Hepatocyte (in vitro differentiated cells): ENCODE data around the gene CRACR2B.

Source experiments
- EZH2 ChIP-seq: fragments of 200-600 bp; sonication (generic); IDR thresholded peaks from 2 replicates; pipeline ENCODE4 v1.6.1; 2016; ENCODE audit warnings: antibody characterized with exemption, mild to moderate bottlenecking, borderline replicate concordance
- TF ChIP-seq, protein P1 (sequence below): fragments of 200-600 bp; sonication (generic); IDR thresholded peaks from 2 replicates; pipeline ENCODE4 v1.5.1; 2016; ENCODE audit warnings: antibody characterized with exemption, mild to moderate bottlenecking; ENCODE audit not compliant: poor library complexity

DNA sequence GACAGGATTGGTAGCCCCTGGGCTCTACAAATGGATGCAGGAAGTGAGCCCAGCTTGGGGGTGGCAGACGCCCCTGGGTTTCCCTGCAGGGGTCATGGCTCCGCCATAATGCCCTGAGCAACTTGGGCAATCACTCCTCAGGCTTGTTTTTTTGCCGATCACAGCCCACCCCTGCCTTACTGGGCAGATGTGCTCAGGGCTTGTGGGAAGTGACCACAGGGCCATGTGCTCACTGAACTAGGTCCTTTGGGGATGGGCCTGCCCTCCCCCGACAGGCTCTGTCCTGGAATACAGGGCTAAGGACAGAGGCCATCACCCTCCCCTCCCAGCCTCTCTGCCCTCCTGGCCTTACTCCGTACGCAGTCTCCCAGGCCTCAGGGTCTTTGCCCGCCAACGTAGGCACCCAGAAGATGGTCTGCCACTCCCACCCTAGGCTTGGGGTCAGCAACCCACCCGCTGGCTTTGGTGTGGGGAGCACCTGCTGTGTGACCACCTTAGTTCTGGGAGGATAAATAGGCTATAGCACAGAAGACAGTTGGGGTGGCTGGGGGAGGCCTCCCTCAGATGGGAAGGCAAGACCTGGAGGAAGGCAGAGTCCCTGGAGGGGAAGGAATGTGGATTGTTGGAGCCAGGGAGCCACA, 14.1 kb upstream of the CRACR2B start:
- TF ChIP-seq, protein P1, sequence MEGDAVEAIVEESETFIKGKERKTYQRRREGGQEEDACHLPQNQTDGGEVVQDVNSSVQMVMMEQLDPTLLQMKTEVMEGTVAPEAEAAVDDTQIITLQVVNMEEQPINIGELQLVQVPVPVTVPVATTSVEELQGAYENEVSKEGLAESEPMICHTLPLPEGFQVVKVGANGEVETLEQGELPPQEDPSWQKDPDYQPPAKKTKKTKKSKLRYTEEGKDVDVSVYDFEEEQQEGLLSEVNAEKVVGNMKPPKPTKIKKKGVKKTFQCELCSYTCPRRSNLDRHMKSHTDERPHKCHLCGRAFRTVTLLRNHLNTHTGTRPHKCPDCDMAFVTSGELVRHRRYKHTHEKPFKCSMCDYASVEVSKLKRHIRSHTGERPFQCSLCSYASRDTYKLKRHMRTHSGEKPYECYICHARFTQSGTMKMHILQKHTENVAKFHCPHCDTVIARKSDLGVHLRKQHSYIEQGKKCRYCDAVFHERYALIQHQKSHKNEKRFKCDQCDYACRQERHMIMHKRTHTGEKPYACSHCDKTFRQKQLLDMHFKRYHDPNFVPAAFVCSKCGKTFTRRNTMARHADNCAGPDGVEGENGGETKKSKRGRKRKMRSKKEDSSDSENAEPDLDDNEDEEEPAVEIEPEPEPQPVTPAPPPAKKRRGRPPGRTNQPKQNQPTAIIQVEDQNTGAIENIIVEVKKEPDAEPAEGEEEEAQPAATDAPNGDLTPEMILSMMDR = no peak
- no peak for TF ChIP-seq EZH2
